Lower leg skin (tissue), 4 donors: ENCODE results near the gene VWA8. TPM values are rescaled to one million over a fixed set of nuclear protein-coding genes. Genes with fewer than 3 reads are reported as not detected.

Source experiments
- DNase-seq, 2 donors: peaks; one replicate each; pipeline ENCODE4 v3.0.0-alpha.2; 2019; ENCODE audit warnings: low spot score in 2 of 2
- H3K4me3 ChIP-seq: fragments of 200-600 bp; sonication (generic); 2 replicates; pipeline ENCODE4 v1.5.1; 2017; ENCODE audit warnings: mild to moderate bottlenecking, low read depth; ENCODE audit not compliant: poor library complexity, severe bottlenecking
- POLR2A ChIP-seq, 2 donors: fragments of 450-650 bp; IDR thresholded peaks; one replicate each; pipeline ENCODE4 v1.6.1; 2016 to 2017; ENCODE audit warnings: antibody characterized with exemption in 2 of 2, mild to moderate bottlenecking in 1 of 2, moderate library complexity in 1 of 2
- WGBS, 2 donors: methylation state at CpG; one replicate each; pipeline ENCODE4 v1.1.5; 2018; 5-methylcytosine and 5-hydroxymethylcytosine counted together
- intact Hi-C: fragments of 100-400 bp; cut with DNase I; formaldehyde crosslinking; loops from one replicate; pipeline ENCODE4 v1.15.0; 2023; ENCODE audit warnings: low total_unique reads
- total RNA-seq, 4 donors: library from RNA; depleted of rRNA; stranded (reverse); fragments of >200 nt; gene quantifications; one replicate each; pipeline ENCODE4 v1.1.0, GENCODE V29; 2016
- TF ChIP-seq, protein P1 (sequence below), 3 donors: fragments of 450-650 bp; IDR thresholded peaks; one replicate each; pipeline ENCODE4 v1.5.1; 2016; ENCODE audit warnings: antibody characterized with exemption in 3 of 3, mild to moderate bottlenecking in 3 of 3, moderate library complexity in 2 of 3

Gene VWA8
- total RNA-seq, 4 donors from 2014 or later, result 11.8 to 22.0 (median 15.1) TPM

DNA sequence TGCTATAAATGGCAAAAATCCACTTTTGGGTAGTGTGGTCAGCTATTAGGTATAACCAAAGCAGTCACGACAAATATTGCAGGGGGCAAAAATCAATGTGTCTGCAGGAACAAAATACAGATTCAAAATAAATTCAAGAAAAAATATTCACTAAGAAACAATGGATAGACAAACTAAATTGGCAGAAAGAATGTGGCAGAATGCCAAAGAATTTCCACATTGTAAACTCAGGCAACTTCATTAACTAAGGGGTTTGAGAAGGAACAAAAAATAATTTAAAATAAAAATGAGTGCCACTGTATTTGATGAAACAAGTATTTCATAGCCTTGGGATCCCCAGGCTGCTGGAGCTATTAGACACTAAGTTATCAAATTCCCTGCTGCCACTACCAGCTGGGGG, 193.1 kb downstream of the VWA8 start:
- no peak for DNase-seq
- no peak for TF ChIP-seq POLR2A (IDR thresholded peaks at IDR 0.05)
- TF ChIP-seq, protein P1, sequence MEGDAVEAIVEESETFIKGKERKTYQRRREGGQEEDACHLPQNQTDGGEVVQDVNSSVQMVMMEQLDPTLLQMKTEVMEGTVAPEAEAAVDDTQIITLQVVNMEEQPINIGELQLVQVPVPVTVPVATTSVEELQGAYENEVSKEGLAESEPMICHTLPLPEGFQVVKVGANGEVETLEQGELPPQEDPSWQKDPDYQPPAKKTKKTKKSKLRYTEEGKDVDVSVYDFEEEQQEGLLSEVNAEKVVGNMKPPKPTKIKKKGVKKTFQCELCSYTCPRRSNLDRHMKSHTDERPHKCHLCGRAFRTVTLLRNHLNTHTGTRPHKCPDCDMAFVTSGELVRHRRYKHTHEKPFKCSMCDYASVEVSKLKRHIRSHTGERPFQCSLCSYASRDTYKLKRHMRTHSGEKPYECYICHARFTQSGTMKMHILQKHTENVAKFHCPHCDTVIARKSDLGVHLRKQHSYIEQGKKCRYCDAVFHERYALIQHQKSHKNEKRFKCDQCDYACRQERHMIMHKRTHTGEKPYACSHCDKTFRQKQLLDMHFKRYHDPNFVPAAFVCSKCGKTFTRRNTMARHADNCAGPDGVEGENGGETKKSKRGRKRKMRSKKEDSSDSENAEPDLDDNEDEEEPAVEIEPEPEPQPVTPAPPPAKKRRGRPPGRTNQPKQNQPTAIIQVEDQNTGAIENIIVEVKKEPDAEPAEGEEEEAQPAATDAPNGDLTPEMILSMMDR (IDR thresholded peaks at IDR 0.05), result no peak
- intact Hi-C loops, result no loop called here
- H3K4me3 ChIP-seq, result no peak overlapping the region
- 82 to 95% methylated on average over 1 of the region's 1 CpG for WGBS, 2 donors

GRCh38 chr13:41766439-41766838, 194.5 kb downstream of the VWA8 start:
- intact Hi-C loops, result no loop called here
- DNase-seq, result no peak
- 79 to 90% methylated on average over 1 of the region's 1 CpG for WGBS, 2 donors
- H3K4me3 ChIP-seq, result no peak overlapping the region
- TF ChIP-seq POLR2A (IDR thresholded peaks at IDR 0.05), result no peak
- TF ChIP-seq, protein P1 (IDR thresholded peaks at IDR 0.05), result no peak

GRCh38 chr13:41765813-41766212, 195.1 kb downstream of the VWA8 start:
- no peak for DNase-seq
- TF ChIP-seq, protein P1 (IDR thresholded peaks at IDR 0.05), result no peak
- TF ChIP-seq POLR2A (IDR thresholded peaks at IDR 0.05), result no peak
- H3K4me3 ChIP-seq, result no peak overlapping the region
- 87 to 92% methylated on average over 5 of the region's 5 CpGs for WGBS, 2 donors
- intact Hi-C loops, result no loop called here

GRCh38 chr13:41765020-41765419, 195.9 kb downstream of the VWA8 start:
- 69 to 88% methylated on average over 1 of the region's 1 CpG for WGBS, 2 donors
- intact Hi-C loops, result no loop called here

DNA sequence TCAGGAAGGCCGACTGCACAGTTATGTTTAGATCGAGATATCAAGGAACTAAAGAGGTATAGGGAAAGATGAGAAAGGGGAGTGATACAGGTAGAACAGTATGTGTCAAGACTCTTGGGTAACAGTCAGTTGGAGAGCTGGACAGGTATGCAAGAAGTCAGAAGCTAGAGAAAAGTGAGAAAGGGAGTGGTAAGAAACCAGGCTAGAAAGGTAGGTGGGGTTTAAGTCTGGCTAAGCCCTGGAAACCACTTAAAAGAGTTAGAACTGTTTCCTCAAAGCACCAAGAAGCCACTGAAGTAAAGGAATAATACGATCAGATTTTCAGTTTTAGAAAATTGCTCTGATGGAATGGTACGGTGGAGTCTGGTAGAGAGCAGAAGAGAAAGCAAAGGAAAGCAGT, 196.4 kb downstream of the VWA8 start:
- 89 to 91% methylated on average over 4 of the region's 4 CpGs for WGBS, 2 donors
- intact Hi-C loops, result no loop called here
- TF ChIP-seq, protein P1 (IDR thresholded peaks at IDR 0.05), result no peak
- TF ChIP-seq POLR2A (IDR thresholded peaks at IDR 0.05), result no peak
- no peak for DNase-seq
- no peak overlapping the region for H3K4me3 ChIP-seq

More at GRCh38 chr13:41765020-41765419, 195.9 kb downstream of the VWA8 start:
- DNase-seq, result no peak
- TF ChIP-seq, protein P1 (IDR thresholded peaks at IDR 0.05), result no peak
- TF ChIP-seq POLR2A (IDR thresholded peaks at IDR 0.05), result no peak
- H3K4me3 ChIP-seq, result no peak overlapping the region

- no peak overlapping the region for H3K4me3 ChIP-seq
- TF ChIP-seq, protein P1 (IDR thresholded peaks at IDR 0.05), result no peak
- no peak for TF ChIP-seq POLR2A (IDR thresholded peaks at IDR 0.05)
- WGBS, 2 donors, result 72% methylated on average over 3 of the region's 3 CpGs
- intact Hi-C loops, result no loop called here
- DNase-seq, result no peak
Observed at GRCh38 chr13:41763782-41764181, 197.1 kb downstream of the VWA8 start.
